ENCODE measurements around the gene ZNF143.

Gene ZNF143

GRCh38 chr11:9462172-9462799, 1.5 kb downstream of the ZNF143 start:
- H3K9me3 ChIP-seq (ENCODE audit: low read length), result no peaks in the 10 kb centered on the region
- H3K4me1 ChIP-seq (ENCODE audit: insufficient read depth, low read length), result peaks cover 25% of the 10 kb centered on the region
- no peaks in the 10 kb centered on the region for H3K27me3 ChIP-seq (ENCODE audit: control insufficient read depth in 1 of 2, insufficient read depth in 2 of 2, low read length in 2 of 2)
- H3K4me3 ChIP-seq (ENCODE audit: low read depth in 1 of 2, low read length in 2 of 2), result peak overlapping the region; percentile 27 to 80
- peak overlapping the region; percentile 100 for H3K9ac ChIP-seq (ENCODE audit: low read length)
- H3K36me3 ChIP-seq (ENCODE audit: insufficient read depth, low read length), result no peaks in the 10 kb centered on the region
- peak overlapping the region; percentile 99 for H3K27ac ChIP-seq (ENCODE audit: low read depth, low read length)

DNA sequence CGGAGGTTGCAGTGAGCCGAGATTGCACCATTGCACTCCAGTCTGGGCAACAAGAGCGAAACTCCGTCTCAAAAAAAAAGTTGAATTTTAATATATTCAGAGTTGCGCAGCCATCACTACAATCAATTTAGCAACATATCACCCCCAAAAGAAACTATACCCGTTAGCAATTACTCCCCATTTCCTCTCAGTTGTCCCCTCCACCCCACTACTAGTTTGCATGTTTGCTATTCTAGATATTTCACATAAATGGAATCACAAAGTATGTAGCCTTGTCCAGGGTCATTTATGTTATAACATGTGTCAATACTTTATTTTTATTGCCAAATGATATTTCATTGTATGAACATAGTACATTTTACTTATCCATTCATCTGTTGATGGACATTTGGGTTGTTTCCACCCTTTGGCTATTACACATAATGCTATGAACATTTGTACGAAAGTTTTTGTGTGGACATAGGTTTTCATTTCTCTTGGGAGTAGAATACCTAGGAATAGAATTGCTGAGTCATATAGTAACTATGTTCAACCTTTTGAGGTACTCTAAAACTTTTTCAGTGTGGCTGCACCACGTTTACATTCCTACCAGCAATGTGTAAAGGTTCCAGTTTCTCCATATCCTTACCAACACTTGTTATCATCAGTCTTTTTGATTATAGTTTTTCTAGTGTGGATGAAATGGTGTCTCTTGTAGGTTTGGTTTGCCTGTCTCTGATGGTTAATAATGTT, 2.2 kb downstream of the ZNF143 start:
- no peak overlapping the region for H3K9ac ChIP-seq (ENCODE audit: low read length)
- no peaks in the 10 kb centered on the region for H3K36me3 ChIP-seq (ENCODE audit: insufficient read depth, low read length)
- H3K27ac ChIP-seq (ENCODE audit: low read depth, low read length), result no peak overlapping the region
- H3K4me1 ChIP-seq (ENCODE audit: insufficient read depth, low read length), result peaks cover 25% of the 10 kb centered on the region
- H3K27me3 ChIP-seq (ENCODE audit: control insufficient read depth in 1 of 2, insufficient read depth in 2 of 2, low read length in 2 of 2), result no peaks in the 10 kb centered on the region
- H3K4me3 ChIP-seq (ENCODE audit: low read depth in 1 of 2, low read length in 2 of 2), result no peak overlapping the region
- H3K9me3 ChIP-seq (ENCODE audit: low read length), result no peaks in the 10 kb centered on the region

DNA sequence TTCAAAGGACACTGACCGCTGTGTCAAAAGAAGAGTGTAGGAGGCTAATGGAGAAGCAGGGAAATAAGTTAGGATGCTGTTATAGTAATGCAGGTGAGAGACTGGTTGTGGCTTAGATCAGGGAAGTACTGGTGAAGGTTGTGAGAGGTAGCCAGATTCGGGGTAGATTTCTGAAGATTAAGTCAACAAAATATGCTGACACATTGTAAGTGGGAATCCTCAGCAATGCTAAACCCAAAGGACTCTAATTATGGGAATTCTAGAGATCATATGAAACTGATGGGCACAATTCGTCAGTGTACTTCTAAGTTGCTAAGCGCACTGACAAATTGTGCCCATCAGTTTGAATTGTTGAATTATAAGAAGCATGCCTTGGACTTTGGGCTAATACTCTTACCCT, 10.0 kb downstream of the ZNF143 start:
- Histone ChIP-seq H3K36me3 (ENCODE audit: insufficient read depth, low read length) (peaks cover 21% of the 10 kb centered on the region), H3K4me1 (ENCODE audit: insufficient read depth, low read length) (no peaks in the 10 kb centered on the region), H3K9ac (ENCODE audit: low read length) (no peak overlapping the region), H3K9me3 (ENCODE audit: low read length) (no peaks in the 10 kb centered on the region), H3K4me3 (ENCODE audit: low read depth in 1 of 2, low read length in 2 of 2) (no peak overlapping the region), H3K27ac (ENCODE audit: low read depth, low read length) (no peak overlapping the region), H3K27me3 (ENCODE audit: control insufficient read depth in 1 of 2, insufficient read depth in 2 of 2, low read length in 2 of 2) (no peaks in the 10 kb centered on the region)

DNA sequence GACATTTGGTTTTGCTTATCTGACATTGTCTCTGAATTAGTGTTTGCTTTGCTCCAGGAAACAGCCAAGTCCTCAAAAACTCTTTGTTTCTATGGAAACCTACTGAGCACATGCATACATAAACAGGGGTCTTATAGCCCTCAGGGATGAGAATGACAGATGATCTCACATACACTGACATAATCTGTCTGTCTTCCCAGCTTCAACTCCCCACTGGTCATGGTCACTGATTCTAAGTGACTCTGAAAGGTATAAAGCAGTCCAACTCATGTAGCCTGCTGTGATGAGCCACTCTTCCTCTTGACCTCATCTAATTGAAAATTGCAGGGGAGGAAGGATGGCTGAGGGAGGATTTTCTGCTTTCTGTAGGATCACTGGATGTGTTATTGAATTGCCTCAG, 12.6 kb downstream of the ZNF143 start:
- Histone ChIP-seq H3K9ac (ENCODE audit: low read length) (no peak overlapping the region), H3K27me3 (ENCODE audit: control insufficient read depth in 1 of 2, insufficient read depth in 2 of 2, low read length in 2 of 2) (no peaks in the 10 kb centered on the region), H3K4me3 (ENCODE audit: low read depth in 1 of 2, low read length in 2 of 2) (no peak overlapping the region), H3K9me3 (ENCODE audit: low read length) (no peaks in the 10 kb centered on the region), H3K36me3 (ENCODE audit: insufficient read depth, low read length) (peaks cover 28% of the 10 kb centered on the region), H3K27ac (ENCODE audit: low read depth, low read length) (no peak overlapping the region), H3K4me1 (ENCODE audit: insufficient read depth, low read length) (no peaks in the 10 kb centered on the region)

DNA sequence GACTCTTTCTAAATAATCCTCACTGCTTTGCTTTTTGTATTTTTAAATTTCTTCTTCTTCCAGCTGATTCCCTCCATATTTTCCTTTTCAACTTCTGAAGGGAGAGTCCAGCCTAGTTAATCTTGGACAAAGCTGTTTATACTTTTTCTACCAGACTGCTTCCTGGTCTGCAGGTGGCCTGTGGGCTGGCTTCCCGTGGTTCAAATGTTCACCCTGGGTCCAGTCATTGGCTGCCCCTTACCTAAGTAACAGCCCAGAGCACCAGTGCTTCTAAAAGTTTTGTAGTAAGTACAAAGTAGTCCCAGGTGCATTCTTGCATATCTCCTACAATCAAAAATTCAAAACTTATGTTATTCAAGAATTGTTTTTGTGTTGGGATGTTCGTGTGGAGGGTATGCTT, 19.1 kb downstream of the ZNF143 start:
- no peaks in the 10 kb centered on the region for H3K27me3 ChIP-seq (ENCODE audit: control insufficient read depth in 1 of 2, insufficient read depth in 2 of 2, low read length in 2 of 2)
- H3K36me3 ChIP-seq (ENCODE audit: insufficient read depth, low read length), result peaks cover 31% of the 10 kb centered on the region
- H3K27ac ChIP-seq (ENCODE audit: low read depth, low read length), result no peak overlapping the region
- no peaks in the 10 kb centered on the region for H3K9me3 ChIP-seq (ENCODE audit: low read length)
- no peak overlapping the region for H3K4me3 ChIP-seq (ENCODE audit: low read depth in 1 of 2, low read length in 2 of 2)
- no peaks in the 10 kb centered on the region for H3K4me1 ChIP-seq (ENCODE audit: insufficient read depth, low read length)
- H3K9ac ChIP-seq (ENCODE audit: low read length), result no peak overlapping the region

- H3K27ac ChIP-seq (ENCODE audit: low read depth, low read length), result no peak overlapping the region
Observed at GRCh38 chr11:9489080-9489765, 28.4 kb downstream of the ZNF143 start.

DNA sequence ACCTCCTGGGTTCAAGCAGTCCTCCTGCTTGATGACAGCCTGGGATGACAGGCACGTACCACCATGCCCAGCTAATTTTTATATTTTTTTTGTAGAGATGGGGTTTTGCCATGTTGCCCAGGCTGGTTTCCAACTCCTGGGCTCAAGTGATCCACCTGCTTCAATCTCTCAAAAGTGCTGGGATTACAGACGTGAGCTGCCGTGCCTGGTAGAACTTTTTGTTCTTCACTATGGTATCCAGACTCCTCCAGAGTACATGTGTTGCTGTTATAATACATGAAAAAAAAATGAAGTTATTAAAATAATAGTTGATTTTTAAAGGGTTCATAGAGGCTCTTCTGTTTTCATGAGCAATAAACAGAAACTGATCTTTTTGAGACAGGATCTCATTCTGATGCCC, 29.6 kb downstream of the ZNF143 start:
- Histone ChIP-seq H3K4me3 (ENCODE audit: low read depth in 1 of 2, low read length in 2 of 2) (no peak overlapping the region), H3K9ac (ENCODE audit: low read length) (no peak overlapping the region), H3K27me3 (ENCODE audit: control insufficient read depth in 1 of 2, insufficient read depth in 2 of 2, low read length in 2 of 2) (no peaks in the 10 kb centered on the region), H3K4me1 (ENCODE audit: insufficient read depth, low read length) (no peaks in the 10 kb centered on the region), H3K27ac (ENCODE audit: low read depth, low read length) (no peak overlapping the region), H3K36me3 (ENCODE audit: insufficient read depth, low read length) (peaks cover 37% of the 10 kb centered on the region), H3K9me3 (ENCODE audit: low read length) (no peaks in the 10 kb centered on the region)

More at GRCh38 chr11:9489080-9489765, 28.4 kb downstream of the ZNF143 start:
- Histone ChIP-seq H3K36me3 (ENCODE audit: insufficient read depth, low read length) (peaks cover 29% of the 10 kb centered on the region), H3K4me1 (ENCODE audit: insufficient read depth, low read length) (no peaks in the 10 kb centered on the region), H3K9ac (ENCODE audit: low read length) (no peak overlapping the region), H3K9me3 (ENCODE audit: low read length) (no peaks in the 10 kb centered on the region), H3K4me3 (ENCODE audit: low read depth in 1 of 2, low read length in 2 of 2) (no peak overlapping the region), H3K27me3 (ENCODE audit: control insufficient read depth in 1 of 2, insufficient read depth in 2 of 2, low read length in 2 of 2) (no peaks in the 10 kb centered on the region)

GRCh38 chr11:9493492-9493891, 32.7 kb downstream of the ZNF143 start:
- no peaks in the 10 kb centered on the region for H3K27me3 ChIP-seq (ENCODE audit: control insufficient read depth in 1 of 2, insufficient read depth in 2 of 2, low read length in 2 of 2)
- no peak overlapping the region for H3K4me3 ChIP-seq (ENCODE audit: low read depth in 1 of 2, low read length in 2 of 2)
- H3K4me1 ChIP-seq (ENCODE audit: insufficient read depth, low read length), result no peaks in the 10 kb centered on the region
- no peaks in the 10 kb centered on the region for H3K9me3 ChIP-seq (ENCODE audit: low read length)
- peaks cover 60% of the 10 kb centered on the region for H3K36me3 ChIP-seq (ENCODE audit: insufficient read depth, low read length)
- no peak overlapping the region for H3K27ac ChIP-seq (ENCODE audit: low read depth, low read length)
- H3K9ac ChIP-seq (ENCODE audit: low read length), result no peak overlapping the region

- H3K36me3 ChIP-seq (ENCODE audit: insufficient read depth, low read length), result peaks cover 60% of the 10 kb centered on the region
- no peak overlapping the region for H3K27ac ChIP-seq (ENCODE audit: low read depth, low read length)
- no peak overlapping the region for H3K4me3 ChIP-seq (ENCODE audit: low read depth in 1 of 2, low read length in 2 of 2)
- no peaks in the 10 kb centered on the region for H3K4me1 ChIP-seq (ENCODE audit: insufficient read depth, low read length)
- H3K9ac ChIP-seq (ENCODE audit: low read length), result no peak overlapping the region
- no peaks in the 10 kb centered on the region for H3K9me3 ChIP-seq (ENCODE audit: low read length)
- H3K27me3 ChIP-seq (ENCODE audit: control insufficient read depth in 1 of 2, insufficient read depth in 2 of 2, low read length in 2 of 2), result no peaks in the 10 kb centered on the region
Observed at GRCh38 chr11:9494316-9494715, 33.5 kb downstream of the ZNF143 start.

DNA sequence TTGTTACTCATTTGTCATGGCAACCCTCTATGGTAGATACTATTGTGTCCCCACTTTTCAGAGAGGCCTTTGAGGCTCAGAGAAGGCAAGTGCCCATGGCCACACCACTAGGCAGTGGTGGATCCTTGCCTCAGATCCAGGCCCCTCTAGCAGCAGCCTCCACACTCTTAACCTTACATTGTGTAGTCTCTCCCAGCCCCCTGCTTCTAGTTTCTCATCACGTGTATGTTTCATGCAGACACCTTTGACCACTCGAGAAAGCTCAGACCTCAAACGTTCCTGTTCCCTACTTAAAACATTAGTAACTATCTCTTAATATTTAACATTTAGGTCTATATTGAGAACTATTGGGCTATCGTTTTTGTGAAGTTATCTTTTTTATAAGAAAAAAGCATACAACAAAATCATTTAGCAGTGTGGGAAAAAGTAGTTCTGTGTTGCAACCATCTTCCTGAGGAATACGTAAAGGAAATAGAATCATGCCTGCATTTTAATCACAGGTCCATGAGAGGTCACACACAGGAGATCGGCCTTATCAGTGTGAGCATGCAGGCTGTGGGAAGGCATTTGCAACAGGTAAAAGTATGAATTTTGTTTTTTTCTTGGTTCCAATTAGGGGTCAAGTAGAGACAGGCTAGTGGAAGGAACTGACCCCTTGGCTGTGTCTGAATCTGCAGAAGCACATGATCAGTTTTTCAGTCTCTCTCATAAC, 35.1 kb downstream of the ZNF143 start:
- Histone ChIP-seq H3K4me1 (ENCODE audit: insufficient read depth, low read length) (no peaks in the 10 kb centered on the region), H3K4me3 (ENCODE audit: low read depth in 1 of 2, low read length in 2 of 2) (no peak overlapping the region), H3K9me3 (ENCODE audit: low read length) (no peaks in the 10 kb centered on the region), H3K27me3 (ENCODE audit: control insufficient read depth in 1 of 2, insufficient read depth in 2 of 2, low read length in 2 of 2) (no peaks in the 10 kb centered on the region), H3K27ac (ENCODE audit: low read depth, low read length) (no peak overlapping the region), H3K36me3 (ENCODE audit: insufficient read depth, low read length) (peaks cover 61% of the 10 kb centered on the region), H3K9ac (ENCODE audit: low read length) (no peak overlapping the region)

- Histone ChIP-seq H3K9me3 (ENCODE audit: low read length) (no peaks in the 10 kb centered on the region), H3K36me3 (ENCODE audit: insufficient read depth, low read length) (peaks cover 59% of the 10 kb centered on the region), H3K27ac (ENCODE audit: low read depth, low read length) (no peak overlapping the region), H3K27me3 (ENCODE audit: control insufficient read depth in 1 of 2, insufficient read depth in 2 of 2, low read length in 2 of 2) (no peaks in the 10 kb centered on the region), H3K4me1 (ENCODE audit: insufficient read depth, low read length) (no peaks in the 10 kb centered on the region), H3K4me3 (ENCODE audit: low read depth in 1 of 2, low read length in 2 of 2) (no peak overlapping the region), H3K9ac (ENCODE audit: low read length) (no peak overlapping the region)
Observed at GRCh38 chr11:9498457-9499078, 37.8 kb downstream of the ZNF143 start.

Measured in muscle layer of colon (tissue), 2 donors.